Left colon (tissue), 2 donors: ENCODE data around the gene SSBP3. TPM values are rescaled to one million over a fixed set of nuclear protein-coding genes. Genes with fewer than 3 reads are reported as not detected.

Experiments used
- ATAC-seq: fragments of 200-7000 bp; cut with Tn5 transposase; one replicate; pipeline ENCODE4 v1.9.1; 2020; ENCODE audit warnings: mild to moderate bottlenecking, moderate library complexity
- DNase-seq, 2 donors: peaks; one replicate each; pipeline ENCODE4 v3.0.0-alpha.2; 2020
- intact Hi-C, 2 donors: fragments of 100-400 bp; cut with DNase I in 1 of 2; cut with micrococcal nuclease in 1 of 2; formaldehyde crosslinking; loops; one replicate each; pipeline versions ENCODE4 v1.11.2 to v1.14.0; 2022; cut with DNase I, micrococcal nuclease
- total RNA-seq, 2 donors: library from RNA; stranded (reverse); fragmentation: NEBNext Ultra II Directional; extraction: Animal tissue kit (Norgen Biotek cat#: 25700); gene quantifications; one replicate each; pipeline ENCODE4 v1.2.1, GENCODE V29; 2021
- donor health status: DM: no; HTN: no; CAD: no.
- donor health status: DM: yes; HTN: yes; CAD: no.

Gene SSBP3
- total RNA-seq, 2 donors from 2014 or later: 61.7 to 74.2 TPM

DNA sequence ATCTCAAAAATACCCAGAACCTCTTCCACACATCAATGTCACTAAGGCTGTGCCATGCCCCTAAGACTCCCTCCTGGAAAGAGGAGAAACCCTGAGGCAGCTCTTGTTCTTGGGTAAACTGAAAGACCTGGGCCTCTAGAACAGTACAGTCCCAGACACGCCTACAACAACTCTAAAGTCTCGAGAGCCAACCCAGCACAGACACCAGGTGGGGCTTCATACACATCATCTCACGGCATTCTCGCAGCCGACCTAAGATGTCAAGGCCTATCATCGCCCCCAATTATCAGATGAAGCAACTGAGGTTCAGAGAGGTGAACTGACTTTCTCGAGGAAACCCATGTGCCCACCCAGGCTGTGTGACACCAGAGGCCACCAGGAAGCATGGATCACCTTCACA, 135.7 kb downstream of the SSBP3 start:
- no peak for ATAC-seq
- intact Hi-C loops: loop anchor here in 1 of 2 donors (5.0 kb wide), 1 partner anchor 217 kb away; no protein-coding TSS in a partner anchor
- no peak for DNase-seq

DNA sequence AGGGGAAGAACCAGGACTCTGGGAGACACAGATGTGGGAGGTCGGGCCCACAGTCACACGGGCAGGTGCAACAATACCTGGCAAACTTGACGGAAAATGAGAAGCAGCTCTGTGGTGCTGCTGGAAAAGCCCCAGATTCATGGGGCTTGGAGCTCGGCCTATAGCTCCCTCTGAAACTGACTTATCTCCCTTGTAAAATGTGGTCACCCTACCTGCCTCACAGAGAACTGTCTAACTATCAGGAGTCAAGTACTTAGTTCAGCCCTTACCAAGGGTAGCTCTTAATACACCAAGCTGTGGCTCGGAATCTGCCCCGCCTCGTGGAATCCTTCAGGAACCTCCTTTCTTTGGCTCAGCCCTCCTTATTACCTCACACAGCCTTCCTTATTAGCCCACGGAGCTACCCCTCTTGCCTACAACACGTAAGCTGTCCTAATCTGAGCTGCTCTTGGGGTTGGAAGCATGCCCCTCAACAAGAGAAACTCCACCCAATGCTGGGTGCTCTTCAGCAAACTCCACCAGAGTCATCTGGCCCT, 137.4 kb downstream of the SSBP3 start:
- ATAC-seq (peak; percentile 60), DNase-seq (no peak)
- intact Hi-C loops: no loop called here

GRCh38 chr1:54267815-54268761, 138.1 kb downstream of the SSBP3 start:
- DNase-seq: no peak
- intact Hi-C loops: no loop called here
- no peak for ATAC-seq

DNA sequence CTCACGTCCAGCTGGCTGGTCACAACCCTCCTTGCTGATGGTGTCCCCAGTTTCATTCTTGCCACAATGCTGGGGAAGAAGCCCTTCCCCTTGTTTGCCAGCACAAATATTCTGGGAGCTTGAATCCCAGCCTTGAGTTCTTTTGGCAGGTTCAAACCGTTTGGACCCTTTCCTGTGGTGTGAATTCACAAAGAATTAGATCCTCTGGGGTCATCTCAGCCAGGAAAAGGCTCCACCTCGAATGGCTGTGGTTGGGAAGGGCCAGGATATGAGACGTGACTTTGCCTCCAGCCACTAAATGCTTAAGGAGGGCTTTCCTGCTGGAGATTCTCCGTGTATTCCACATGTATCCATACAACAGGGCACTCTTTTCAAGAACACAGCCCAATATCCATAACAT, 139.3 kb downstream of the SSBP3 start:
- DNase-seq: no peak
- no peak for ATAC-seq
- intact Hi-C loops: no loop called here

DNA sequence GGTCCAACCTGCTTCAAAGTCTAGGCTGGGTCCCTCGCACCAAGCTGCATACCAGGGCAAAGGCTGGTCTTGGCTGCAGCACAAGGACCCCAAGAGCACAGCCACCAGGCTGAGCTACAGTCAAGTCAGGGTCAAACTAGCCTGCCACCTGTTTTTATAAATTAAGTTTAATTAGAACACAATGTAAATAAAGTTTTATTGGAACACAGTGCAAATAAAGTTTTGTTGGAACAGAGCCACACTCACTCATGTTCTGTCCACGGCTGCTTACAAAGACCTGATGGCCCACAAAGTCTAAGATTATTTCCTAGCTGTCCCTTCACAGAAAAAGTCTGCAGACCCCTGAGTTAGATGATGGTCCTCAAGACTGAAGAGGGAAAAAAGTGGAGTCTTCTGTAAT, 140.0 kb downstream of the SSBP3 start:
- ATAC-seq (peak; percentile 48), DNase-seq (no peak)
- intact Hi-C loops: no loop called here

- DNase-seq (no peak), ATAC-seq (no peak)
- intact Hi-C loops: no loop called here
Observed at GRCh38 chr1:54265659-54266058, 140.5 kb downstream of the SSBP3 start.

DNA sequence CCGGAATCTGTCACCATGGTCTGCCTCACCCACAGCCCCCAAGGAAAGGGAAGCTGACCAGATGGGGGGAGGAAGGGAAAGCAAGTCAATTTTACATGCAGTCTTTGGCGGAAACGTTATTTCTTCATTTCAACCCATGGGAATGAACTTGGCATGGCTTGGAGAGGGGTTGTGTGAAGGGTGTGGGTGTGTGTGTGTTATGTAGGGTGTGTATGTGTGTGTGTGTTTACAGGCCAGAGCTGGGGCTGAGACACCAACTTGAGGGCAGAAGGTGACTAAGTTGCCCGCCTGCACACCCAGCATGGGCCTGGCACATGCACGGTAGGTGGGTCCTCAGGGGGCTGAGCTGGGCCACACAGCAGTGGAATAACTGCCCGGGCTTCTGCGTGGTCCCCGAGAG, 141.1 kb downstream of the SSBP3 start:
- intact Hi-C loops: no loop called here
- no peak for DNase-seq
- ATAC-seq: peak; percentile 35

DNA sequence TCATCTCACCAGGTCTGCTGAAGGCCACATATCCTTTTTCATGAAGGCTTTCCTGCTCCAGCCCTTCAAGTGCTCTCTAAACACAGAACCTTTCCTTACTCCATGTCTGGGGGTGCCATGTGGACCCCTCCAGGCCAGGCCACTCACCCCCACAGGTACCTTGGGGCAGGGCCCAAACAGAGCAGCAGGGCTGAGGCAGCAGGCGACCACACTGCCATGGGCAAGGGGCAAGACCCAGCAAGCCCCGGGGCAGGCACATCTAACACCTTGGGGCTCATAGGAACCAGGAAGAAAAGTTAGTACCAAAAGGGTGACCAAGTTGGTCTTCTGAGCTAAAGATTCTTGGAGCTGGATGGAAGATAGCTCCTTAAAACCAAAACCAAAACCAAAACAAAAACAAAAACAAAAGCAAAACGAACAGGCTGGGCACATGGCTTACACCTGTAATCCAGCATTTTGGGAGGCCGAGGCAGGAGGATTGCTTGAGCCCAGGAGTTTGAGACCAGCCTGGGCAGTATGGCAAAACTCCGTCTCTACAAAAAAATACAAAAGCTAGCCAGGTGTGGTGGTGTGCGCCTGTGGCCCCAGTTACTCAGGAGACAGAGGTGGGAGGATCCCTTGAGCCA, 142.5 kb downstream of the SSBP3 start:
- intact Hi-C loops: no loop called here
- DNase-seq: no peak
- ATAC-seq: no peak

DNA sequence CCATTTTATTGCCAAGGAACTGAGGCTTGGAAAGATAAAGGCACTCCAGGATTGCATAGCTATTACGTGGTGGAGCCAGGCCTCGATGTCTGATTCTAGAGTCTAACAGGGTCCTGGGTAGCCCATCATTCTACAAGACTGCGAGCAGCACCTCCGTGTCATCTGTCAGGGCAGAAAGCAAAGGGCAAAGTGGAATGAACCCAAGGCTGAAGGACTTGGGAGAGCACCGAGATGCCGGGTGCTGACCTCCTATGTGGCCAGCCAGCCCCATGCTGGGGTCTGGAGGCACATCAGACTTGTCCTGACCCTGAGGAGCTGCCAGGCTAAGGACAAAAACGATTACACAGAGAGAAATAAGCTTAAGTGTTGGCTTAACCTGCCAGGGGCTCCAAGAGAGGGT, 143.9 kb downstream of the SSBP3 start:
- intact Hi-C loops: no loop called here
- DNase-seq (no peak), ATAC-seq (no peak)

DNA sequence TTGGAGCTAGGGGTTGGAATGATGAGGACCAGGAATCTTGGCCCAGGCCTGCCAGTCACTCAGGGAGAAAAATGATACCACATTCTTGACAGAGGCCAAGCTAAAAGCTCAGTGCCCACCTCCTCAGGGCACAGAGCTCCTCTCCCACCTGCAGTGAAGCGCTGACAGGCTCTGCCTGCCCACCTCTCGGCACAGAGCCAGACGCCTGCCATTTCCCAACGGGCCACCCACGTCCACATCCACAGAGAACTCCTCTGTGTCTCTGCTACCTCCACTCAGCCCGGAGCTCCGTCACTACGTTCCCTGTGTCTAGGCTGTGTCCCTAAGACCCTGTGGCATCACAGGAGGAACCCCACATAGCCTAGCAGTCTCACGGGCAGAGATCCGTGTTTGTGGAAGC, 145.4 kb downstream of the SSBP3 start:
- no peak for DNase-seq
- ATAC-seq: no peak
- intact Hi-C loops: no loop called here

DNA sequence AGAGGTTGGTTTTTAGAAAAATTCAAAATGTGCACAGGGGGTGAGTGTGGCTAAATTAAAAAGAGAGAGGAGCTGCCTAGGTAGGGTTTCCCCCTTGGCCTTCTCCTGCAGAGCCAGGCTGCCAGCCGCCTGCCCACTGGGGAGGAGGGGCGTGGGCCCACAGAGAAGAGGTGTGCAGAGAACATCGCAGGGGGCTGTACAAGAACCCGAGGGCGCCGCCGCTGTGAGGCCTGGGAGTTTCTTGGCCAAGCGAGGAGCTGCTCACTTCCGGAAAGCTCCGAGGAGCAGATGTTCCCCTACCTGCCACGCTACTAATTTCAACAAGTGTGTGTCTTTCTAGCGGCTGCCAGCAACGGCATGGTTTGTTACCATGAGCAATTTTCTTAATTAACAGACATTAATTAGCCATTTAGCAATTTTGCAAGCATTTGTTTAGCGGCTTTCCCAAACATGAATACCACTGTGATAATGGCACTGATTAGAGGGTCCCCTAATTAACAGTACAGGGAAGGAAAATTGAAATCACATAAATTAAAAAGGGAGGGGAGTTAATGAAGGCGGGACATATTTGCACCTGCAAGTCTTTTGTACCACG, 146.6 kb downstream of the SSBP3 start:
- intact Hi-C loops: no loop called here
- ATAC-seq (no peak), DNase-seq (no peak)

- intact Hi-C loops: no loop called here
- ATAC-seq: no peak
- DNase-seq: no peak
Observed at GRCh38 chr1:54257876-54258275, 148.3 kb downstream of the SSBP3 start.

DNA sequence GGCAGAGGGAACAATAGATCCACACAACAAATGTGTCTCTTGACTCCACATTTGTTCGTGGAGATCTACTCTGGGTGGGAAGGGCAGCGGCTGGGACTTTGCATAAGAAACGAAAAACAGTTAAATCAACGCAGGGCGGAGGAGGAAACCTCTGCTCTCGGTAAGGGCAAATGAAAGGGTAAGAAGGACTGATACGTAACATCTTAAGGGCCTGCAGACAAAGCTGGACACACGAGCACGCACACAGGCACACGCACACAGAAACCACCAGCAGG, 148.9 kb downstream of the SSBP3 start:
- ATAC-seq (peak; percentile 45), DNase-seq (no peak)
- intact Hi-C loops: no loop called here

GRCh38 chr1:54256522-54257345, 149.5 kb downstream of the SSBP3 start:
- DNase-seq: no peak
- intact Hi-C loops: no loop called here
- peak; percentile 48 for ATAC-seq

DNA sequence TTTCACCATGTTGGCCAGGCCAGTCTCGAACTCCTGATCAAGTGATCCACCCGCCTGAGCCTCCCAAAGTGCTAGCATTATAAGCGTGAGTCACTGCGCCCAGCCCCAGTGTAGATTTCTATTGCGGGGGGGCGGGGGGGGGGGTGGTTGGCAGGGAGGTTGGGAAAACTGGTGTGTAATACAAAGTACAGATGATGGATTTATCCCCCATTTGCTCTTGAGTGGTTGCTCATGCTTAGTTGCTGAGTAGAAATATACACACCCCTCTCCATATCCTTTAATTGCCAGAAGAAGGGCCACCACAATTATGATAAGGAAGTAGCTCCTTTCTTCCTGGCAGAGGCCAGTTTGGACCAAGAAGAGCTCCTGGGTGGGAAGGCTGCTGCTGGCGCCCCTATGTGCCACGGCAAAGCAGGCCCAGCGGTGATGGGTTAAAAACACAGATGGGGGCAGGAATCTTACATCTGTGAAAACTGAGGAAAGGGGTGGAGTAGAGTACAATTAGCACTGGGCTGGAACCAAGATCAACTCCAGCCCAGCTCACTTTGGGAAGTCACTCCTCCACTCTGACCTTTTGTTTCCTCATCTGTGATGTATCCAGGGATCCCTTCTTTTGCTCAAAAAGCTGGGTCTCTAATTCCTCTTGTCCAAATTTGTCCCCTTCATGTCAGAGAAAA, 151.0 kb downstream of the SSBP3 start:
- ATAC-seq: peak; percentile 26
- intact Hi-C loops: no loop called here
- no peak for DNase-seq

GRCh38 chr1:54254055-54254454, 152.1 kb downstream of the SSBP3 start:
- intact Hi-C loops: no loop called here
- DNase-seq: peak; percentile 57 to 59
- peak; percentile 65 for ATAC-seq

DNA sequence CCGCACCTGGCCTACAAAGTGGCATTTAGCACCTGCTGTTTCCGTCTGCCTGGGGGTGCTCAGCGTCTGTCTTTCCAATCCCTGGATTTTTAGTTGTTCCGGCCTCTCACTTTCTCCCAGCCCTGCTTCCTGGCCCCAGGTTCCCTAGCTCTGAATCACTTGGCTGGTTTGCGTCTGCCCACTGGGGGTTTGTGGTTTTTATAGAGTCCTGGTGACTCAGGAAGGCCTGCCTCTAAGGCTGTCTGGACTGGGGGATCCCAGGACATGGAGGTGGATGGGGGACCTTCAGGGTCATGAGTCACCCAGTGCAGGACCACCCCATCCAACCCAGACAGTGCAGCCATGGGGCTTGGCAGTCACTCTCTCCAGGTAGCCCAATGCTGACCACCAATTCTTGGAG, 152.7 kb downstream of the SSBP3 start:
- DNase-seq: no peak
- no peak for ATAC-seq
- intact Hi-C loops: no loop called here

- no peak for DNase-seq
- intact Hi-C loops: no loop called here
Observed at GRCh38 chr1:54252371-54252936, 153.7 kb downstream of the SSBP3 start.

More at GRCh38 chr1:54252371-54252936, 153.7 kb downstream of the SSBP3 start:
- ATAC-seq: no peak
